CD4-positive, alpha-beta T cell treated with Interleukin-1 beta for 1 hour (primary cell): Measurements from ENCODE around the gene GNAQ.

Experiments used
- DNase-seq, 2 donors: peaks; one replicate each; pipeline ENCODE4 v3.0.0-alpha.2; 2020 to 2022

Gene GNAQ

GRCh38 chr9:77966718-77967117 lies 64.9 kb downstream of the GNAQ start:
- DNase-seq = no peak

GRCh38 chr9:77965445-77966123 lies 66.0 kb downstream of the GNAQ start:
- no peak for DNase-seq

GRCh38 chr9:77964258-77964657 lies 67.4 kb downstream of the GNAQ start:
- no peak for DNase-seq

- no peak for DNase-seq
Observed at GRCh38 chr9:77961541-77961940, 70.1 kb downstream of the GNAQ start.

GRCh38 chr9:77960356-77961153 lies 71.1 kb downstream of the GNAQ start:
- no peak for DNase-seq

GRCh38 chr9:77959803-77960202 lies 71.8 kb downstream of the GNAQ start:
- no peak for DNase-seq

GRCh38 chr9:77957652-77958051 lies 74.0 kb downstream of the GNAQ start:
- no peak for DNase-seq

- no peak for DNase-seq
Observed at GRCh38 chr9:77956555-77956954, 75.1 kb downstream of the GNAQ start.

- DNase-seq = no peak
Observed at GRCh38 chr9:77954666-77955015, 77.0 kb downstream of the GNAQ start.

- DNase-seq = no peak
Observed at GRCh38 chr9:77954013-77954665, 77.5 kb downstream of the GNAQ start.

GRCh38 chr9:77953590-77953989 lies 78.0 kb downstream of the GNAQ start:
- no peak for DNase-seq

GRCh38 chr9:77952635-77953328 lies 78.8 kb downstream of the GNAQ start:
- DNase-seq = no peak

- no peak for DNase-seq
Observed at GRCh38 chr9:77951369-77951768, 80.2 kb downstream of the GNAQ start.

- no peak for DNase-seq
Observed at GRCh38 chr9:77949751-77950436, 81.7 kb downstream of the GNAQ start.

- no peak for DNase-seq
Observed at GRCh38 chr9:77947651-77948050, 84.0 kb downstream of the GNAQ start.

- no peak for DNase-seq
Observed at GRCh38 chr9:77946969-77947620, 84.5 kb downstream of the GNAQ start.

GRCh38 chr9:77946296-77946695 lies 85.3 kb downstream of the GNAQ start:
- DNase-seq = no peak

- DNase-seq = no peak
Observed at GRCh38 chr9:77945798-77946197, 85.8 kb downstream of the GNAQ start.

- DNase-seq = peak; percentile 10 to 18
Observed at GRCh38 chr9:77944556-77945243, 86.9 kb downstream of the GNAQ start.

GRCh38 chr9:77943057-77943456 lies 88.6 kb downstream of the GNAQ start:
- DNase-seq = no peak

GRCh38 chr9:77939149-77939668 lies 92.4 kb downstream of the GNAQ start:
- no peak for DNase-seq
